Smooth muscle cell of the brain vasculature (primary cell): ENCODE results near the gene SNX8.

Experiments
- DNase-seq: peaks from one replicate; pipeline ENCODE4 v3.0.0-alpha.2; 2012; ENCODE audit warnings: low read depth, low spot score

The SNX8 gene

GRCh38 chr7:2244404-2244995, 69.7 kb downstream of the SNX8 start:
- DNase-seq, result no peak

GRCh38 chr7:2243458-2243857, 70.8 kb downstream of the SNX8 start:
- no peak for DNase-seq

- no peak for DNase-seq
These were observed 71.5 kb downstream of the SNX8 start for GRCh38 chr7:2242541-2243429.

- peak; percentile 20 for DNase-seq
These were observed 72.4 kb downstream of the SNX8 start, which contains the start of the genes MRM2 and NUDT1 for GRCh38 chr7:2241580-2242540. MRM2 (minus strand) TSS chr7:2242205; CDS start chr7:2242169, 36 bp downstream. NUDT1 (plus strand) TSS chr7:2242226; CDS start chr7:2244575, 2,349 bp downstream.

GRCh38 chr7:2239242-2239641, 75.0 kb downstream of the SNX8 start:
- DNase-seq, result no peak

- no peak for DNase-seq
These were observed 77.1 kb downstream of the SNX8 start for GRCh38 chr7:2237109-2237602.

- no peak for DNase-seq
These were observed 80.3 kb downstream of the SNX8 start for GRCh38 chr7:2233926-2234325.

- peak; percentile 78 for DNase-seq
These were observed 81.3 kb downstream of the SNX8 start, which contains the start of gene MAD1L1 for GRCh38 chr7:2232766-2233520. MAD1L1 (minus strand) TSS chr7:2232945; CDS start chr7:2230133, 2,812 bp downstream.

- no peak for DNase-seq
These were observed 82.1 kb downstream of the SNX8 start for GRCh38 chr7:2231992-2232765.

GRCh38 chr7:2230882-2231281, 83.4 kb downstream of the SNX8 start:
- DNase-seq, result no peak

- DNase-seq, result no peak
These were observed 84.0 kb downstream of the SNX8 start for GRCh38 chr7:2230226-2230625.

GRCh38 chr7:2229467-2229866, 84.8 kb downstream of the SNX8 start:
- no peak for DNase-seq

- DNase-seq, result no peak
These were observed 85.3 kb downstream of the SNX8 start for GRCh38 chr7:2228921-2229320.

GRCh38 chr7:2227699-2228098, 86.5 kb downstream of the SNX8 start:
- no peak for DNase-seq

GRCh38 chr7:2225830-2226229, 88.4 kb downstream of the SNX8 start:
- DNase-seq, result no peak

GRCh38 chr7:2225336-2225735, 88.9 kb downstream of the SNX8 start:
- DNase-seq, result no peak

- DNase-seq, result no peak
These were observed 89.3 kb downstream of the SNX8 start for GRCh38 chr7:2224934-2225333.

- no peak for DNase-seq
These were observed 89.7 kb downstream of the SNX8 start for GRCh38 chr7:2224491-2224928.

- DNase-seq, result no peak
These were observed 90.9 kb downstream of the SNX8 start for GRCh38 chr7:2223321-2223720.

- DNase-seq, result no peak
These were observed 91.7 kb downstream of the SNX8 start for GRCh38 chr7:2222516-2222915.
